Measurements from ENCODE around the gene TIGD1.

GRCh38 chr2:232541195-232541960 lies 9.0 kb downstream of the TIGD1 start:
- TF ChIP-seq GATA2 (IDR thresholded peaks at IDR 0.05; ENCODE audit: low read depth, low read length): no peak
- no peak for TF ChIP-seq GATA3 (IDR thresholded peaks at IDR 0.05; ENCODE audit: low read depth, low read length)
